ENCODE data around the gene PGM5. TPM values are rescaled to one million over a fixed set of nuclear protein-coding genes. Genes with fewer than 3 reads are reported as not detected.

PGM5 gene
- total RNA-seq, 1 donor from 2014 or later = not detected

DNA sequence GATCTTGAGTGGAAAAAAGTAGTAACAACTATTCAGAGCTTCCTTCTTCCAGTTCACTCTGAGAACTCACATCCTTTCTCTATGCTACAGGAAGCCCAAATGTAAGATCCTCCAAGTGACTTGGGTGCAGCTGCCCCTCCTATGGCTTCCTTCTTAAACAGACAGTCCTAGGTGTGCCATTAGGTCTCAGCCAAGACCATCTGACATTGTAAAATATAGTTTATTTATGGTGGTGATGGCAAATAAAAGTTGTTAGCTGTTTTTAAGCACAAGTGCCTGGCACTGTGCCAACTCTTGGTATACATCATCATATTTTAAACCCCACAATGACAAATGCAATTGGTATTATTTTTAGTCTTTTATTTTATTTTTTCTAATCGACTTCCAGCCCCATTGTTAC lies 126.1 kb downstream of the PGM5 start:
- H3K4me3 Mint-ChIP-seq (ENCODE audit: unreplicated experiment) = no peak overlapping the region
- H3K27me3 Mint-ChIP-seq (ENCODE audit: low read depth) = no peaks in the 10 kb centered on the region
- H3K9me3 Mint-ChIP-seq (ENCODE audit: low read depth) = peaks cover 7% of the 10 kb centered on the region
- no peaks in the 10 kb centered on the region for H3K4me1 Mint-ChIP-seq (ENCODE audit: low read depth)
- H3K36me3 Mint-ChIP-seq (ENCODE audit: low read depth) = no peaks in the 10 kb centered on the region
- H3K27ac Mint-ChIP-seq (ENCODE audit: unreplicated experiment) = no peak overlapping the region
- DNase-seq (ENCODE audit: low spot score) = no peak
- TF ChIP-seq, protein P1, sequence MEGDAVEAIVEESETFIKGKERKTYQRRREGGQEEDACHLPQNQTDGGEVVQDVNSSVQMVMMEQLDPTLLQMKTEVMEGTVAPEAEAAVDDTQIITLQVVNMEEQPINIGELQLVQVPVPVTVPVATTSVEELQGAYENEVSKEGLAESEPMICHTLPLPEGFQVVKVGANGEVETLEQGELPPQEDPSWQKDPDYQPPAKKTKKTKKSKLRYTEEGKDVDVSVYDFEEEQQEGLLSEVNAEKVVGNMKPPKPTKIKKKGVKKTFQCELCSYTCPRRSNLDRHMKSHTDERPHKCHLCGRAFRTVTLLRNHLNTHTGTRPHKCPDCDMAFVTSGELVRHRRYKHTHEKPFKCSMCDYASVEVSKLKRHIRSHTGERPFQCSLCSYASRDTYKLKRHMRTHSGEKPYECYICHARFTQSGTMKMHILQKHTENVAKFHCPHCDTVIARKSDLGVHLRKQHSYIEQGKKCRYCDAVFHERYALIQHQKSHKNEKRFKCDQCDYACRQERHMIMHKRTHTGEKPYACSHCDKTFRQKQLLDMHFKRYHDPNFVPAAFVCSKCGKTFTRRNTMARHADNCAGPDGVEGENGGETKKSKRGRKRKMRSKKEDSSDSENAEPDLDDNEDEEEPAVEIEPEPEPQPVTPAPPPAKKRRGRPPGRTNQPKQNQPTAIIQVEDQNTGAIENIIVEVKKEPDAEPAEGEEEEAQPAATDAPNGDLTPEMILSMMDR (IDR thresholded peaks at IDR 0.05) = no peak

DNA sequence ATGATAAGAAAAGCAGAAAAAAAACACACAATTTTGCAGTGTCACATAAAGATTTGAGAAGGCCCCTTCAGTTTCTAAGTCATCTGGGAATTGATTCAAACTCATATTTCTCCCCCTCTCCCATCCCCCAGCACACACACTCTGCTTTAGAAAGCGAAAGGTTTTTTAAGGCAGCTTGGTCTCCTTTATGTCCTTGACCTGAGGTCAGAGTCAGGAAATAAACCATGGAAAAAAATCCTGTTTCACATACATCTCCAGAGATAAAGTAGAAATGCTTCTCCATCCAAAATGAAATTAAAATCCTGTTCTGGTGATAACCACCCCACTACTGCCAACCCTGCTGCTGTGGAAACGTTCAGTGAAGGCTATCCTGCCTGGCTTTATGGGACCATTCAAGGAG lies 131.7 kb downstream of the PGM5 start:
- no peaks in the 10 kb centered on the region for H3K4me1 Mint-ChIP-seq (ENCODE audit: low read depth)
- peaks cover 10% of the 10 kb centered on the region for H3K27me3 Mint-ChIP-seq (ENCODE audit: low read depth)
- H3K4me3 Mint-ChIP-seq (ENCODE audit: unreplicated experiment) = no peak overlapping the region
- no peak for DNase-seq (ENCODE audit: low spot score)
- TF ChIP-seq, protein P1 (IDR thresholded peaks at IDR 0.05) = no peak
- no peaks in the 10 kb centered on the region for H3K36me3 Mint-ChIP-seq (ENCODE audit: low read depth)
- H3K27ac Mint-ChIP-seq (ENCODE audit: unreplicated experiment) = no peak overlapping the region
- peaks cover 7% of the 10 kb centered on the region for H3K9me3 Mint-ChIP-seq (ENCODE audit: low read depth)

DNA sequence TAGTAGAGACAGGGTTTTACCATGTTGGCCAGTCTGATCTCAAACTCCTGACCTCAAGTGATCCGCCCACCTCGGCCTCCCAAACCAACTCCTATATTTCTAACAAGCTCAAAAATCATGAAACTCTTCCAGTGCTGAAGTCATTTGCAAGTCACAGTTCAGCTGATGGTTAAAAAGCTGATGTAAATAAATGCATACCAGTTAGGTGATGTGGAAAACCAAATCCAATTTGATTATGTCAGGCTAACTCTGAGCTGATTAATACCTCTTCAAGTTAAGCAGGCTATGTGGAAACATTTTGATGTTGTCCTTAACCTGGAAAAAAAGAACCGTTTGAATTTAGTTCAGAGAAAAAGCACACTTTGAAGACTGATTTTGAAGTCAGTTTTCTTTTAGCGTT lies 133.2 kb downstream of the PGM5 start:
- Mint-ChIP-seq H3K4me3 (ENCODE audit: unreplicated experiment) (no peak overlapping the region), H3K36me3 (ENCODE audit: low read depth) (no peaks in the 10 kb centered on the region), H3K27ac (ENCODE audit: unreplicated experiment) (no peak overlapping the region), H3K27me3 (ENCODE audit: low read depth) (peaks cover 10% of the 10 kb centered on the region), H3K9me3 (ENCODE audit: low read depth) (peaks cover 7% of the 10 kb centered on the region), H3K4me1 (ENCODE audit: low read depth) (no peaks in the 10 kb centered on the region)
- TF ChIP-seq, protein P1 (IDR thresholded peaks at IDR 0.05) = no peak
- DNase-seq (ENCODE audit: low spot score) = no peak

DNA sequence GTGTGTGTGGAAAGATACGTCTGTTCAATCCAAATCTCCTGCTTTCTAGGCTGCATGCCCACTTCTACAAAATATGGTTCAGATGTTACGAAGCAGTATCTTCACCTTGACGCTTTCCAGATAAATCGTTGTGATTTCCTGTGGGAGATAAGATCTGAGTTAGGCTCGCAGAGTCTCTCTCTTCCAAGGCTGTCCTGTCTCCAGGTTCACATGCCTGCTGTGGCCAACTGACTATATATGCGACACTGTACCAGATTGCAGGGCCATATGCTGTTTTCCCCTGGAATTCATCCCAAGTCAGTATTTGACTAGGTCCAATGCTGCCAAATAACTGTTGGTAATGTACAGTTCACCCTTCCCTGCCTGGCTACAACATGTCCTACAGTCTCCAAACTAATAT lies 136.4 kb downstream of the PGM5 start:
- H3K27ac Mint-ChIP-seq (ENCODE audit: unreplicated experiment) = no peak overlapping the region
- no peak for DNase-seq (ENCODE audit: low spot score)
- H3K4me3 Mint-ChIP-seq (ENCODE audit: unreplicated experiment) = no peak overlapping the region
- peaks cover 14% of the 10 kb centered on the region for H3K27me3 Mint-ChIP-seq (ENCODE audit: low read depth)
- no peaks in the 10 kb centered on the region for H3K9me3 Mint-ChIP-seq (ENCODE audit: low read depth)
- no peaks in the 10 kb centered on the region for H3K4me1 Mint-ChIP-seq (ENCODE audit: low read depth)
- TF ChIP-seq, protein P1 (IDR thresholded peaks at IDR 0.05) = no peak
- H3K36me3 Mint-ChIP-seq (ENCODE audit: low read depth) = no peaks in the 10 kb centered on the region

DNA sequence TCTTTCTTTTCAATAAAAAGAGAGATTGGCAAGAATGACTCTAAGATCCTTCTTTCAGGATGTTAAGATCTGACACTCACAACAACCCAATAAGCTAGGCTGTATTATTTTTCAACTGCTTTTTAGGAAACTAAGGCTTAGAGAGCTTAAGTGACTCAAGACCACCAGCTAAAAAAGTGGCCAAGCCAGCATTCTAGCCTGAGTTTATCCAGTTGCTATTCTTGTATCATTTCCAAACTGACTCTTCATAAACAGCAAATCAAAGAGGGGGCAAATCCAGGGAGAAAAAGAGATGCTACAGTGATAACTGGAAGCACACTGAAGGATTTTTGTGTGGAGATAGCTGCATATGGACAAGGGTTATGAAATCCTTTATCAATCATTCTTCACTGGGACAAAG lies 137.1 kb downstream of the PGM5 start:
- no peak overlapping the region for H3K4me3 Mint-ChIP-seq (ENCODE audit: unreplicated experiment)
- TF ChIP-seq, protein P1 (IDR thresholded peaks at IDR 0.05) = no peak
- no peaks in the 10 kb centered on the region for H3K36me3 Mint-ChIP-seq (ENCODE audit: low read depth)
- H3K27ac Mint-ChIP-seq (ENCODE audit: unreplicated experiment) = no peak overlapping the region
- no peaks in the 10 kb centered on the region for H3K9me3 Mint-ChIP-seq (ENCODE audit: low read depth)
- H3K27me3 Mint-ChIP-seq (ENCODE audit: low read depth) = peaks cover 14% of the 10 kb centered on the region
- DNase-seq (ENCODE audit: low spot score) = no peak
- H3K4me1 Mint-ChIP-seq (ENCODE audit: low read depth) = no peaks in the 10 kb centered on the region

All from chondrocyte (in vitro differentiated cells).